H9 (cell line): ENCODE measurements around the gene PYROXD2. TPM values are rescaled to one million over a fixed set of nuclear protein-coding genes. Genes with fewer than 3 reads are reported as not detected.

Experiments used
- DNase-seq: peaks from one replicate; pipeline ENCODE4 v3.0.0-alpha.2; 2017
- H2AFZ ChIP-seq: one replicate; pipeline ENCODE4 v1.6.1; 2013; ENCODE audit warnings: mild to moderate bottlenecking, low read length, control low read depth, moderate library complexity
- H2AK5ac ChIP-seq: 2 replicates; pipeline ENCODE4 v1.6.1; 2013; ENCODE audit warnings: low read length, control low read depth, mixed read lengths; ENCODE audit not compliant: insufficient read length
- H2BK120ac ChIP-seq: one replicate; pipeline ENCODE4 v1.6.1; 2013; ENCODE audit warnings: low read depth, mild to moderate bottlenecking, low read length, control low read depth, inconsistent platforms; ENCODE audit not compliant: poor library complexity, severe bottlenecking
- H2BK12ac ChIP-seq: 2 replicates; pipeline ENCODE4 v1.6.1; 2013; ENCODE audit warnings: low read length, control low read depth, mixed read lengths, low read depth; ENCODE audit not compliant: insufficient read length
- H2BK15ac ChIP-seq: 2 replicates; pipeline ENCODE4 v1.6.1; 2013; ENCODE audit warnings: low read depth, low read length, control low read depth
- H2BK20ac ChIP-seq: one replicate; pipeline ENCODE4 v1.6.1; 2013; ENCODE audit warnings: low read depth, mild to moderate bottlenecking, low read length, control low read depth, inconsistent platforms; ENCODE audit not compliant: poor library complexity, severe bottlenecking
- H2BK5ac ChIP-seq: 2 replicates; pipeline ENCODE4 v1.6.1; 2013; ENCODE audit warnings: low read length, control low read depth, mixed read lengths; ENCODE audit not compliant: insufficient read length
- H3K14ac ChIP-seq: 2 replicates; pipeline ENCODE4 v1.6.1; 2013; ENCODE audit warnings: low read length, control low read depth; ENCODE audit not compliant: insufficient read depth
- H3K18ac ChIP-seq: 2 replicates; pipeline ENCODE4 v1.6.1; 2013; ENCODE audit warnings: low read depth, mild to moderate bottlenecking, mixed read lengths, low read length, control low read depth; ENCODE audit not compliant: insufficient read length
- H3K23ac ChIP-seq: 2 replicates; pipeline ENCODE4 v1.6.1; 2013; ENCODE audit warnings: low read length, control low read depth, mixed read lengths, low read depth; ENCODE audit not compliant: insufficient read length
- H3K23me2 ChIP-seq: 2 replicates; pipeline ENCODE4 v1.6.1; 2013; ENCODE audit warnings: low read depth, mild to moderate bottlenecking, mixed read lengths, low read length, control low read depth; ENCODE audit not compliant: insufficient read length, poor library complexity, severe bottlenecking
- H3K27ac ChIP-seq: 2 replicates; pipeline ENCODE4 v1.5.1; 2013; ENCODE audit warnings: low read length, control low read depth, mixed read lengths, low read depth; ENCODE audit not compliant: insufficient read length
- H3K27me3 ChIP-seq: 2 replicates; pipeline ENCODE4 v1.6.1; 2013; ENCODE audit warnings: low read length, control low read depth, inconsistent platforms; ENCODE audit not compliant: insufficient read depth
- H3K4ac ChIP-seq: 2 replicates; pipeline ENCODE4 v1.6.1; 2013; ENCODE audit warnings: low read depth, mild to moderate bottlenecking, control low read depth, inconsistent platforms, low read length, moderate library complexity
- H3K4me1 ChIP-seq: 2 replicates; pipeline ENCODE4 v1.6.1; 2013; ENCODE audit warnings: low read length, control low read depth, inconsistent platforms; ENCODE audit not compliant: insufficient read depth
- H3K4me2 ChIP-seq: 2 replicates; pipeline ENCODE4 v1.6.1; 2013; ENCODE audit warnings: low read length, control low read depth, mixed read lengths; ENCODE audit not compliant: insufficient read length, insufficient read depth
- H3K56ac ChIP-seq: 2 replicates; pipeline ENCODE4 v1.6.1; 2013; ENCODE audit warnings: low read depth, mild to moderate bottlenecking, mixed read lengths, low read length, control low read depth; ENCODE audit not compliant: insufficient read length
- H3K79me1 ChIP-seq: 2 replicates; pipeline ENCODE4 v1.6.1; 2013; ENCODE audit warnings: low read depth, mild to moderate bottlenecking, moderate library complexity, low read length, control low read depth, inconsistent platforms; ENCODE audit not compliant: insufficient read depth, poor library complexity, severe bottlenecking
- H3K79me2 ChIP-seq: 2 replicates; pipeline ENCODE4 v1.6.1; 2013; ENCODE audit warnings: low read length, control low read depth, inconsistent platforms; ENCODE audit not compliant: insufficient read depth
- H3K9ac ChIP-seq: 2 replicates; pipeline ENCODE4 v1.6.1; 2013; ENCODE audit warnings: low read length, control low read depth, mixed read lengths; ENCODE audit not compliant: insufficient read length; ENCODE audit errors: extremely low read depth
- H3K9me3 ChIP-seq: one replicate; pipeline ENCODE4 v1.6.1; 2013; ENCODE audit warnings: low read depth, low read length, inconsistent platforms; ENCODE audit not compliant: control insufficient read depth
- H3T11ph ChIP-seq: one replicate; pipeline ENCODE4 v1.6.1; 2013; ENCODE audit warnings: mild to moderate bottlenecking, low read length, control low read depth, inconsistent platforms
- H4K20me1 ChIP-seq: one replicate; pipeline ENCODE4 v1.6.1; 2013; ENCODE audit not compliant: control insufficient read depth, insufficient read length, insufficient read depth
- H4K5ac ChIP-seq: 2 replicates; pipeline ENCODE4 v1.6.1; 2013; ENCODE audit warnings: low read depth, mild to moderate bottlenecking, mixed read lengths, low read length, control low read depth; ENCODE audit not compliant: insufficient read length
- H4K8ac ChIP-seq: replicated peaks from 2 replicates; pipeline ENCODE4 v1.6.1; 2013; ENCODE audit warnings: low read length, control low read depth, mixed read lengths, low read depth; ENCODE audit not compliant: insufficient read length
- H4K91ac ChIP-seq: 2 replicates; pipeline ENCODE4 v1.6.1; 2013; ENCODE audit warnings: low read depth, mild to moderate bottlenecking, moderate library complexity, mixed read lengths, low read length, control low read depth; ENCODE audit not compliant: insufficient read length
- H3K27ac Mint-ChIP-seq, 3 experiments: 2 replicates in 2 of 3; 3 replicates in 1 of 3; pipeline ENCODE4 v1.8.0; 2020 to 2021; ENCODE audit warnings: mixed read lengths in 3 of 3, mild to moderate bottlenecking in 1 of 3, moderate library complexity in 1 of 3
- H3K27me3 Mint-ChIP-seq: 2 replicates; pipeline ENCODE4 v1.8.0; 2021; ENCODE audit warnings: low read depth, mild to moderate bottlenecking, moderate library complexity, mixed read lengths
- H3K36me3 Mint-ChIP-seq, 3 experiments: 2 replicates in 2 of 3; 3 replicates in 1 of 3; pipeline ENCODE4 v1.8.0; 2020 to 2021; ENCODE audit warnings: low read depth in 3 of 3, mixed read lengths in 3 of 3; ENCODE audit not compliant: insufficient read depth in 1 of 3
- H3K4me1 Mint-ChIP-seq, 2 experiments: 2 replicates each; pipeline ENCODE4 v1.8.0; 2020; ENCODE audit warnings: mixed read lengths in 2 of 2
- H3K4me3 Mint-ChIP-seq, 2 experiments: 2 replicates in 1 of 2; 3 replicates in 1 of 2; pipeline ENCODE4 v1.8.0; 2020 to 2021; ENCODE audit warnings: mild to moderate bottlenecking in 2 of 2, mixed read lengths in 2 of 2, moderate library complexity in 1 of 2
- H3K9me3 Mint-ChIP-seq, 2 experiments: 2 replicates in 1 of 2; 3 replicates in 1 of 2; pipeline ENCODE4 v1.8.0; 2020; ENCODE audit warnings: mild to moderate bottlenecking in 2 of 2, mixed read lengths in 2 of 2, moderate library complexity in 1 of 2
- CTCF ChIP-seq: fragments of 200-600 bp; sonication (generic); conservative IDR thresholded peaks from 3 replicates; pipeline ENCODE4 v1.8.0; 2021; ENCODE audit warnings: antibody characterized with exemption, mild to moderate bottlenecking
- WGBS: extraction: QIAGEN DNeasy Blood & Tissue Kit; methylation state at CpG from one replicate; pipeline ENCODE4 v1.1.7; 2013; ENCODE audit warnings: missing lambda C conversion rate, low lambda C conversion rate, mixed read lengths; ENCODE audit not compliant: insufficient read length; ENCODE audit errors: extremely low coverage; 5-methylcytosine and 5-hydroxymethylcytosine counted together
- long read RNA-seq: library from polyadenylated mRNA; unstranded; transcript quantifications from one replicate; pipeline ENCODE4 v2.0.0, GENCODE V29; 2020
- total RNA-seq: library from RNA; stranded (reverse); gene quantifications from 2 replicates; pipeline ENCODE4 v1.2.1, GENCODE V29; 2021

PYROXD2 gene
- total RNA-seq: 2.1 and 5.3 TPM in 2 replicates
- long read RNA-seq, partial matches to known transcripts: 1 of 5 reads
- long read RNA-seq, other reads (novel, unspliced or antisense): 3 of 5 reads

GRCh38 chr10:98414932-98415730, at the start of gene PYROXD2:
Gene PYROXD2 (minus strand): TSS chr10:98415182. CDS start chr10:98415135, 47 bp downstream.
- no peak within 1 kb of the TSS for H4K8ac ChIP-seq
- H3K4me2 ChIP-seq: peak within 1 kb of the TSS; percentile 49
- no peaks in the 10 kb centered on the region for H3K27me3 ChIP-seq
- H4K20me1 ChIP-seq: no peaks in the 10 kb centered on the region
- peak within 1 kb of the TSS; percentile 49 for H3K18ac ChIP-seq
- H3K9me3 ChIP-seq: no peaks in the 10 kb centered on the region
- peaks cover 7% of the 10 kb centered on the region for H3K23me2 ChIP-seq
- H4K91ac ChIP-seq: no peak within 1 kb of the TSS
- no peak within 1 kb of the TSS for H3K23ac ChIP-seq
- H3K4me3 Mint-ChIP-seq: peak within 1 kb of the TSS; percentile 77 to 83
- H3K56ac ChIP-seq: no peak within 1 kb of the TSS
- peaks cover 15% of the 10 kb centered on the region in 2 experiments for H3K4me1 Mint-ChIP-seq
- H3K9ac ChIP-seq: peak within 1 kb of the TSS; percentile 53
- H2BK12ac ChIP-seq: no peak within 1 kb of the TSS
- H3K4me1 ChIP-seq: peaks cover 6% of the 10 kb centered on the region; the same call in 1 of the 2 replicates
- H3K4ac ChIP-seq: no peak within 1 kb of the TSS
- H3K9me3 Mint-ChIP-seq: no peaks in the 10 kb centered on the region
- no peak within 1 kb of the TSS for H2AFZ ChIP-seq
- no CpG with 5 or more reads among the region's 25 CpGs for WGBS
- H2BK15ac ChIP-seq: no peak within 1 kb of the TSS
- no peak for TF ChIP-seq CTCF
- no peak within 1 kb of the TSS for H2AK5ac ChIP-seq
- no peaks in the 10 kb centered on the region for H3K79me2 ChIP-seq
- H4K5ac ChIP-seq: no peak within 1 kb of the TSS
- peak within 1 kb of the TSS; percentile 65 to 98 (median 91); a peak in 6 of 7 replicates for H3K27ac Mint-ChIP-seq
- H3K79me1 ChIP-seq: no peaks in the 10 kb centered on the region
- no peaks in the 10 kb centered on the region; the same call in 1 of the 2 replicates for H3K27me3 Mint-ChIP-seq
- no peak within 1 kb of the TSS for H3T11ph ChIP-seq
- no peak within 1 kb of the TSS for H2BK20ac ChIP-seq
- no peak within 1 kb of the TSS for H2BK5ac ChIP-seq
- H3K14ac ChIP-seq: peak within 1 kb of the TSS; percentile 87
- H3K27ac ChIP-seq: no peak within 1 kb of the TSS
- no peak within 1 kb of the TSS for H2BK120ac ChIP-seq
- peaks cover 0 to 8% (median 4%) of the 10 kb centered on the region in 3 experiments; a peak in 3 of 7 replicates for H3K36me3 Mint-ChIP-seq
- peak; percentile 94 for DNase-seq
